AG04450 (cell line): Measurements from ENCODE around the gene MBD5. TPM values are rescaled to one million over a fixed set of nuclear protein-coding genes. Genes with fewer than 3 reads are reported as not detected.

Experiments used
- CTCF ChIA-PET: fragments of 300-600, 350-600 bp; formaldehyde crosslinking; extraction: SDS; loops from one replicate; lab custom pipeline; 2022; ENCODE audit warnings: antibody characterized with exemption, inconsistent platforms; lab: Charles Lee
- POLR2A ChIA-PET: fragments of 350-600 bp; formaldehyde crosslinking; extraction: SDS; loops from one replicate; lab custom pipeline; 2021; ENCODE audit warnings: antibody characterized with exemption, inconsistent platforms; lab: Yijun Ruan, JAX
- DNase-seq: peaks from one replicate; pipeline ENCODE4 v3.0.0-alpha.2; 2011; ENCODE audit warnings: low read depth, low spot score
- H3K27ac ChIP-seq: one replicate; pipeline ENCODE4 v1.5.1; 2012; ENCODE audit warnings: low read depth, low read length, control low read depth
- H3K27me3 ChIP-seq: one replicate; pipeline ENCODE4 v1.6.0; 2012; ENCODE audit warnings: low read length; ENCODE audit not compliant: control insufficient read depth, insufficient read depth
- H3K4me3 ChIP-seq: 2 replicates; pipeline ENCODE4 v1.5.1; 2011; ENCODE audit warnings: mild to moderate bottlenecking, low read depth, low read length, control low read depth
- H3K9me3 ChIP-seq: 2 replicates; pipeline ENCODE4 v1.5.1; 2012; ENCODE audit warnings: low read length; ENCODE audit not compliant: control insufficient read depth, insufficient read depth
- polyA plus RNA-seq: library from polyadenylated mRNA; depleted of rRNA; stranded (reverse); fragments of >200 nt; gene quantifications from 2 replicates; pipeline ENCODE4 v1.2.3, GENCODE V29; 2011
- TF ChIP-seq, protein P1 (sequence below): IDR thresholded peaks from 2 replicates; pipeline ENCODE4 v1.5.1; 2011; ENCODE audit warnings: low read depth, low read length, control low read depth, inconsistent platforms

MBD5 gene
- polyA plus RNA-seq, 1 experiment = 40.4 TPM

- ChIA-PET POLR2A (interaction anchor here (0.7 kb wide), 1 partner anchor 603 kb away, joined by 3 read pairs; no protein-coding TSS in a partner anchor), CTCF (no interaction called here)
- H3K9me3 ChIP-seq = no peaks in the 10 kb centered on the region
- H3K27me3 ChIP-seq = no peaks in the 10 kb centered on the region
- DNase-seq = no peak
- TF ChIP-seq, protein P1, sequence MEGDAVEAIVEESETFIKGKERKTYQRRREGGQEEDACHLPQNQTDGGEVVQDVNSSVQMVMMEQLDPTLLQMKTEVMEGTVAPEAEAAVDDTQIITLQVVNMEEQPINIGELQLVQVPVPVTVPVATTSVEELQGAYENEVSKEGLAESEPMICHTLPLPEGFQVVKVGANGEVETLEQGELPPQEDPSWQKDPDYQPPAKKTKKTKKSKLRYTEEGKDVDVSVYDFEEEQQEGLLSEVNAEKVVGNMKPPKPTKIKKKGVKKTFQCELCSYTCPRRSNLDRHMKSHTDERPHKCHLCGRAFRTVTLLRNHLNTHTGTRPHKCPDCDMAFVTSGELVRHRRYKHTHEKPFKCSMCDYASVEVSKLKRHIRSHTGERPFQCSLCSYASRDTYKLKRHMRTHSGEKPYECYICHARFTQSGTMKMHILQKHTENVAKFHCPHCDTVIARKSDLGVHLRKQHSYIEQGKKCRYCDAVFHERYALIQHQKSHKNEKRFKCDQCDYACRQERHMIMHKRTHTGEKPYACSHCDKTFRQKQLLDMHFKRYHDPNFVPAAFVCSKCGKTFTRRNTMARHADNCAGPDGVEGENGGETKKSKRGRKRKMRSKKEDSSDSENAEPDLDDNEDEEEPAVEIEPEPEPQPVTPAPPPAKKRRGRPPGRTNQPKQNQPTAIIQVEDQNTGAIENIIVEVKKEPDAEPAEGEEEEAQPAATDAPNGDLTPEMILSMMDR = no peak
- no peak overlapping the region for H3K27ac ChIP-seq
- H3K4me3 ChIP-seq = no peak overlapping the region
Observed at GRCh38 chr2:148136441-148136840, 115.5 kb downstream of the MBD5 start.

- Histone ChIP-seq H3K4me3 (no peak overlapping the region), H3K9me3 (no peaks in the 10 kb centered on the region), H3K27ac (no peak overlapping the region), H3K27me3 (no peaks in the 10 kb centered on the region)
- TF ChIP-seq, protein P1 = no peak
- ChIA-PET CTCF (no interaction called here), POLR2A (no interaction called here)
- DNase-seq = no peak
Observed at GRCh38 chr2:148161909-148162435, 141.1 kb downstream of the MBD5 start.

DNA sequence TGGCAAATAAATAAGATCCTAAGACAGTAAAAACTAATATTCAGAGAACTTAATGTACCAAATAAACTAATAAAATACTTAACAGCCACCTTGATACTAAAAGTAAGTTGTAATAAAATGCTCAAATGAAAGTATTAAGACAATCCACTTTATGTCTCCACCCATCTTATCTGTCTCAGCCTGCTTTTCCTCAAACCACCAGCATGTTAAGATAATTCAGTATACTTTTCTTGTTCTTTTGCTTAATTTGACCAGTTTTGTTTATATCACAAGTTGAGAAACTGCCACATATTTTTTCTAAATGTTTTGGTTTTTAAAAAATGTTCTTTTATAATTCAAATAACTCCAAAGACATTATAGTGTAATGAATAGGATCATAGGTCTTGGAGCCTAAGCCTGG lies 142.0 kb downstream of the MBD5 start:
- TF ChIP-seq, protein P1 = no peak
- no peak overlapping the region for H3K27ac ChIP-seq
- ChIA-PET CTCF (no interaction called here), POLR2A (no interaction called here)
- no peak for DNase-seq
- no peaks in the 10 kb centered on the region for H3K27me3 ChIP-seq
- H3K4me3 ChIP-seq = no peak overlapping the region
- no peaks in the 10 kb centered on the region for H3K9me3 ChIP-seq

GRCh38 chr2:148165975-148166374 lies 145.1 kb downstream of the MBD5 start:
- no peaks in the 10 kb centered on the region for H3K27me3 ChIP-seq
- ChIA-PET POLR2A (no interaction called here), CTCF (no interaction called here)
- TF ChIP-seq, protein P1 = no peak
- no peak overlapping the region for H3K27ac ChIP-seq
- no peak overlapping the region for H3K4me3 ChIP-seq
- DNase-seq = no peak
- no peaks in the 10 kb centered on the region for H3K9me3 ChIP-seq

DNA sequence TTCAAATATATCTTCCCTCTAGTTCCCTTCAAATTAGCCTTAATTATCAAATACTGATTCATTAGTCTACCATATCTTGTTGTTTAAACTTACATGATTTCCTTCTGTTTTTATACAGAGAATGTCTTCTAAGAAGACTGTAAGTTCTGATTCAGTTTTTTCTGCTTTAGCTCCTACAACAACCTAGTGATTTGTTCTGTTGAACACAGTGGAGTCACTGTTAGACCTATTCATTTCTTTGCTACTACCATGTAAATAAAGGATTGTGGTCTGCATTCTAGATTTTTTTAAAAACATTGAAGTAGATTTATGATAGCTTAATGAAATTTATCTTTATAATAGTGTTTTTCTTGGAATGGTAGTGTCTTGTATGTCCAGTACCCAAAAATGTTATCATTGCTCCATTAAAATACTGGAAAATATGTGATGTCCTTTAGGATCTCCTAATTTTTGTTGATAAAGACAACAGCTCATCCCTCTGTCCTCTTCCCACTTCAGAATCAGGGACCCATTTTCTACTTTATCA lies 146.4 kb downstream of the MBD5 start:
- Histone ChIP-seq H3K9me3 (peaks cover 5% of the 10 kb centered on the region), H3K27ac (no peak overlapping the region), H3K4me3 (no peak overlapping the region), H3K27me3 (no peaks in the 10 kb centered on the region)
- TF ChIP-seq, protein P1 = no peak
- DNase-seq = no peak
- ChIA-PET POLR2A (no interaction called here), CTCF (interaction anchor here (1.0 to 1.1 kb wide), 2 partner anchors 146 to 342 kb away, joined by 4 to 8 read pairs; partner anchors contain the start of gene MBD5)
